Activated naive CD4-positive, alpha-beta T cell treated with anti-CD3 and anti-CD28 coated beads, Interleukin-2, amount 10 ng/mL, durations not matched to agents 7 days and 5 days (primary cell): ENCODE measurements around the gene PRKAG2.

Experiments
- CTCF ChIA-PET: fragments of 350-600 bp; sonication (Branson Sonifier 250); formaldehyde crosslinking; loops from one replicate; lab custom pipeline; 2021; ENCODE audit warnings: antibody characterized with exemption; lab: Charles Lee
- DNase-seq: peaks from one replicate; pipeline ENCODE4 v3.0.0-alpha.2; 2020
- H3K27ac Mint-ChIP-seq: one replicate; pipeline ENCODE4 v1.8.0; 2021; ENCODE audit warnings: mild to moderate bottlenecking, moderate library complexity, mixed read lengths
- H3K27me3 Mint-ChIP-seq: one replicate; pipeline ENCODE4 v1.8.0; 2021; ENCODE audit warnings: mild to moderate bottlenecking, mixed read lengths
- H3K36me3 Mint-ChIP-seq: one replicate; pipeline ENCODE4 v1.8.0; 2021; ENCODE audit warnings: mixed read lengths
- H3K4me1 Mint-ChIP-seq: one replicate; pipeline ENCODE4 v1.8.0; 2021; ENCODE audit warnings: mixed read lengths
- H3K4me3 Mint-ChIP-seq: one replicate; pipeline ENCODE4 v1.8.0; 2021; ENCODE audit warnings: mild to moderate bottlenecking, moderate library complexity, mixed read lengths
- H3K9me3 Mint-ChIP-seq: one replicate; pipeline ENCODE4 v1.8.0; 2021; ENCODE audit warnings: mixed read lengths

PRKAG2 gene

DNA sequence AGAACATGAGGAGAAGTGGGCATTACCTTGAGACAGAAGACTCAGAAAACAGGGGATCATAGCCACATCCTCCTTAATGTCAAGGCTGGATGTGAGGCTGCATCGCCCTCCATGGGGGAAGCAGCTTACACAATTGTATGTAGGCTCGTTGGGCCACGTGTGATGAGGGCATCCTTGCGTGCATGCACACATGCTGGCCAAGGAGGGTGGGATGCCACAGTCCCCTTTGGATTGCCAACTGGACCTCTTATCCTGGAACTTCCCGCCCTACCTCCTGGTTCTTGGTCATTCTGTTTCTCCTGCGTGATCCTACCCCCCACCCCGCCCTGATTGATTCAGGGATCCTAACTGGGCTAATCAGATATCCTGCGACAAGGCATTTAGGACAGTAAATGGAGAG lies 102.0 kb downstream of the PRKAG2 start:
- no peak overlapping the region for H3K4me3 Mint-ChIP-seq
- no peaks in the 10 kb centered on the region for H3K27me3 Mint-ChIP-seq
- H3K36me3 Mint-ChIP-seq, result peaks cover 9% of the 10 kb centered on the region
- DNase-seq, result no peak
- no peak overlapping the region for H3K27ac Mint-ChIP-seq
- CTCF ChIA-PET, result interaction anchor here (9.1 kb wide), 1 partner anchor 8 kb away, joined by 82 read pairs; no protein-coding TSS in a partner anchor
- no peaks in the 10 kb centered on the region for H3K9me3 Mint-ChIP-seq
- peaks cover 21% of the 10 kb centered on the region for H3K4me1 Mint-ChIP-seq

DNA sequence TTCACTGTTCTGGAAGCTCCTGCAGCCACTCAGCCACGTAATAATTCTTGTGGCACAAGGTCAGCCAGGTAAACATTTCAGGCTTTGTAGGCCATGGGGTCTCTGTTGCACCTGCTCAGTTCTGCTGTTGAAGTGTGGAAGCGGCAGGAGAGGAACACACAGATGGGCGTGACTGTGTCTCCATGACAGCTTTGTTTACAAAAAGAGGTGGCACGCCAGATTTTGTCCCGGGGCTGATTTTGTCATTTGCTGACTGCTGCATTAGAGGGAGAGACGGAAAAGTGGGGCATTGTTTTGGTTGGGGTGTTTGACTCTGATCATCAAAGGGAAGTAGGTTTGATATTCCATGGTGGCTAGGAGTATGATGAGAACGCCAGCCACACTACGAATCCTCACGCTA lies 103.1 kb downstream of the PRKAG2 start:
- CTCF ChIA-PET, result interaction anchor here (0.8 to 9.1 kb wide), 2 partner anchors 9 to 14 kb away, joined by 3 to 82 read pairs; no protein-coding TSS in a partner anchor
- Mint-ChIP-seq H3K4me1 (peaks cover 32% of the 10 kb centered on the region), H3K36me3 (peaks cover 9% of the 10 kb centered on the region), H3K27ac (no peak overlapping the region), H3K9me3 (no peaks in the 10 kb centered on the region), H3K4me3 (no peak overlapping the region), H3K27me3 (no peaks in the 10 kb centered on the region)
- DNase-seq, result no peak

DNA sequence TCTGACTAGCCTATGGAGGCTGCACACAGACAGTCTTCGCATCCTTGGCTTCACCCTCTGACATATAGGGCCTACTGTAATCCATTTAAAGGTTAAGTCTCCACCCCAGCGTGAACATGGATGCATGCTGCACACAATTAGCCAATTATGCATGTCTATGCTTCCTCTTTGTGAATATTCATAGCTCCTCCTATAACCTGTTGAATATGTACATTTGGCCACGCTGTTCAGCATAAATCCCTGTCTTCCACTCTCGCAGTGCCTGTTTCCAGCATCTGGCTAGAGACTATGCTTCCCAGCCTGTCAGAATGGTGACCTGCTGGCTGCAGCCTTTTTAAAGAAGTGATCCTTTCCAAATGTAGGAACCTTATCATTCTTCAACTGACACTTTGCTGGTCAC lies 106.7 kb downstream of the PRKAG2 start:
- CTCF ChIA-PET, result interaction anchor here (5.0 to 9.1 kb wide), 2 partner anchors 12 to 13 kb away, joined by 41 to 82 read pairs; no protein-coding TSS in a partner anchor
- Mint-ChIP-seq H3K27me3 (no peaks in the 10 kb centered on the region), H3K27ac (peak overlapping the region; percentile 98), H3K4me3 (peak overlapping the region; percentile 64), H3K9me3 (peaks cover 3% of the 10 kb centered on the region), H3K36me3 (peaks cover 17% of the 10 kb centered on the region), H3K4me1 (peaks cover 59% of the 10 kb centered on the region)
- no peak for DNase-seq

DNA sequence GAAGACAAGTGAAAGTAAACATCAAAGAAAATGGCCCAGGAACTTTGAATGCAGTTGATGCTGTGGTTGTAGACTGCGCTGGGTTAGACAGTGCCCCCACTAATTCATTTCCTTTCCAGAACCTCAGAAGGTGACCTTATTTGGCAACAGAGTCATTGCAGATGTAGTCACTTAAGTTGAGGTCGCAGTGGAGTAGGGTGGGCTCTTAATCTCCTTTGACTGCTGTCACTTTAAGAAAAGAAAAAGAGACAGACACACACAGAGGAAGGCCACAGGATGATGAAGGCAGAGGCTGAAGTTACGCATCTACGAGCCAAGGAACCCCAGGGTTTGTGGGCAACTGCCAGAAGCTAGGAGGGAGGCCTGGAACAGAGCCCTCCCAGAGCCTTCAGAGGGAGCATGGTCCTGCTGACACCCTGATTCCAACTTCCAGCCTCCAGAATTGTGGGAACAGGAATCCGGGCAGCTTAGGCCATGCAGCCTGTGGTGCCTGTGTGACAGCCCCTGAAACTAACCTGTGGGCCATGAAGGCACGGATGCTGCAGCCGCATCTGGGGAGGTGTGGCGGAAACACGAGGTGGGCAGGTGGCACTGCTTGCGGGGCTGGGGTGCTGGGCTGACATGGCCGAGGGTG lies 107.6 kb downstream of the PRKAG2 start:
- H3K4me3 Mint-ChIP-seq, result peak overlapping the region; percentile 64
- H3K36me3 Mint-ChIP-seq, result peaks cover 22% of the 10 kb centered on the region
- peak; percentile 68 for DNase-seq
- CTCF ChIA-PET, result interaction anchor here (1.6 to 9.1 kb wide), 3 partner anchors 11 to 15 kb away, joined by 4 to 82 read pairs (median 41); no protein-coding TSS in a partner anchor
- no peaks in the 10 kb centered on the region for H3K27me3 Mint-ChIP-seq
- peaks cover 8% of the 10 kb centered on the region for H3K9me3 Mint-ChIP-seq
- H3K27ac Mint-ChIP-seq, result peak overlapping the region; percentile 98
- H3K4me1 Mint-ChIP-seq, result peaks cover 62% of the 10 kb centered on the region

DNA sequence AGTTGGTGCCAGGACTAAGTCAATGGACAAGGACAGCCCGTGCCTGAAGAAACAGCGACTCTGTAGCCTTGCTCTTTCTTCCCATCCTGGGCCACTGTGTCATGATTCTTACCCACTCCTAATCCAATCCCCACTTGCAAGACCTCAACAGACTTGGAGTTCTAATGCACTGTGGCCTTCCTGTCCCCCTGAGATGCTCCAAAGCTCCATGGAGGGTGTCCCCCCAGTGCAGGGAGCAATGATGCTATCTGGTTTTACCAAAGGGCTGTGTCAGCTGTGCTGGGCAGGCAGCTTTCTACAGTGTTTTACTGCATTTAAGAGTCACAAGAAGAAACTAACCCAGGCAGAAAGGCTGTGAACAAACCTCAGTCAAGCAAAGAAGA lies 108.1 kb downstream of the PRKAG2 start:
- DNase-seq, result no peak
- Mint-ChIP-seq H3K9me3 (peaks cover 8% of the 10 kb centered on the region), H3K27ac (peak overlapping the region; percentile 98), H3K36me3 (peaks cover 22% of the 10 kb centered on the region), H3K4me1 (peaks cover 62% of the 10 kb centered on the region), H3K4me3 (peak overlapping the region; percentile 64), H3K27me3 (no peaks in the 10 kb centered on the region)
- CTCF ChIA-PET, result interaction anchor here (1.2 to 9.1 kb wide), 4 partner anchors 10 to 63 kb away, joined by 3 to 82 read pairs (median 22); no protein-coding TSS in a partner anchor

DNA sequence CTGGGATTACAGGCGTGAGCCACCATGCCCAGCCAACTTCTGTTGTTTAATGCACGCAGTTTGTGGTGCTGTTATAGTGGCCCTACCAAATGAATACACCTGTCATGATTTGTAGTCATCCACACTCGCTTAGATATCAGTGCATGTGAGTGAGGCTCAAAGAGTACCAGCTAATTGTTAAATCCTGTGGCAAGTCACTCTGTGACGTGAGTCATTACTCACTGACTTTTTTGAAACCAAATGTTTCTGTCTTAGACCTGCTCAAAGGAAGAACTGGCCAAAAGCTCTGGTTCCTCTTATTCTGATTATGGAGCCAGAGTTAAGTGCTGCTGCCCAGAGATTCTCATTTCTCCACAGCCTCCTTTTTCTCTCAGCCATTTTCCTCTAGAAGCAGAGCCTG lies 109.4 kb downstream of the PRKAG2 start:
- CTCF ChIA-PET, result interaction anchor here (1.2 to 9.1 kb wide), 3 partner anchors 9 to 61 kb away, joined by 3 to 82 read pairs (median 41); no protein-coding TSS in a partner anchor
- Mint-ChIP-seq H3K9me3 (peaks cover 8% of the 10 kb centered on the region), H3K4me1 (peaks cover 62% of the 10 kb centered on the region), H3K27ac (peak overlapping the region; percentile 98), H3K36me3 (peaks cover 22% of the 10 kb centered on the region), H3K27me3 (no peaks in the 10 kb centered on the region), H3K4me3 (no peak overlapping the region)
- no peak for DNase-seq

DNA sequence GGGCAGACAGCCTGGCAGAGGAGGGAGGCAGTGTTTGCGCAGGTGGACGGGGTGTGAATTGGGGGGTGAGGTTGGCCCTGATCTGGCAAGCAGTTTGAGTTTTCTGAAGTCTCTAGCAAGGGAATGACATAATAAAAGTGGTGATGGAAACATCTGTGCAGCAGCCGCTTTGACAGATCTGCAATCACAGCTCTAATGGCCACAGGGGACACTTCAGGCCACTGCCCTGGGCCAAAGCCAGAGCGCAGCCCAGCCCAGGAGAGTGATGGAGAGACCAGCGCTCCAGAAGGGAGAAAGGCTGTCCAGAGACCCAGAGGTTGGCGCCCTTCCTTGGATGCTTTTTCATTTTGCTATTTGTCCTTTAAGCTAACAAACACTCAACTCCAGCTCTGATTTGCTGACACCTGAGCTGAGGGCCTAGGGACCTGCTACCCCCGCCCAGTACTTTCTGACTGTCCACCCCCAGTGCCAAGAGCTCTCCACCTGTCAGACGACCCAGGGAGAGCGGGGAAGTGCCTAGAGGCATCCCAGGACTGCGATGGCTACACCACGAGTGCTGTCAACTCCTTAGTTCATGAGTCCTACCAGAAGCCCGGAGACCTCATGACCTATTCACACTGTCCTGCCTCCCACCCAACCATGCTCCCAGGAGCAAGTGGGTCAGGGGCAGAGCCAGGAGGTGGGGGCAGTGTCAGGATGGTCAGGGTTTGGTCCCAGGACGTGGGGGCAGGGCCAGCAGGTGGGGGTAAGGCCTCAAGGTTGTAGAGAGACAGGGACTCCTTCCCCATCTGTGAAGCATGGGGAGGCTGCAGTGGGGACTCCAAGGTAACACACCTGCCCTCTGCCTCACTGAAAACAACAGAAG lies 112.6 kb downstream of the PRKAG2 start:
- Mint-ChIP-seq H3K4me1 (peaks cover 37% of the 10 kb centered on the region), H3K27ac (no peak overlapping the region), H3K36me3 (peaks cover 12% of the 10 kb centered on the region), H3K27me3 (peaks cover 3% of the 10 kb centered on the region), H3K9me3 (peaks cover 8% of the 10 kb centered on the region), H3K4me3 (no peak overlapping the region)
- CTCF ChIA-PET, result interaction anchor here (1.3 kb wide), 1 partner anchor 193 kb away, joined by 3 read pairs; no protein-coding TSS in a partner anchor
- DNase-seq, result no peak

DNA sequence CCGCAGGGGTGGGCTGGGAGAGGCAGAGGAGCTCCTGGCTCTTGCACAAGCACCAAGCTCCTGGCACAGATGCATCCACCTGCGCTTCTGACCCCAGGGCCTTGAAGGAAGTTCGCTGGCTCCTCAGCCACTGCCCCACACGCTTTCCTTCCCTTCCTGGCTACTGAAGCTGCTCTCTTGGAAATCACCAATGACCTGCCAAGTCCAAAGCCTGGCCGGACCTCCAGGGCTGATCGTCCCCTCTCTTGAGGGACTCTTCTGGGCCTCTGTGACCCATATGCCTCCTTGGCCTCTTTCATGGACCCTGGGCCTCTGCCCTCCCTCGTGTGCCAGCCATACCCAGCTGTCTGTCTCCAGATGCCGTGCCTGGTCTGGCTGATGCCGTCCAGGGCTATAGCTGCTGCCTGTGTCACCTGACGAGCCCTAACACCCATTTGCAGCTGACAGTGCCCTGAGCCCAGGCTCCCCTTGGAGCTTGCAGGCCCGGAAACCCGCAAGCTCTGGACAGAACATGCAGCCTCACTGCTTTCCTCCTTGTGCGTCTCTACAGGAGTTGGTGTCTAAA lies 113.4 kb downstream of the PRKAG2 start:
- Mint-ChIP-seq H3K27me3 (peaks cover 4% of the 10 kb centered on the region), H3K27ac (no peak overlapping the region), H3K4me3 (no peak overlapping the region), H3K9me3 (peaks cover 8% of the 10 kb centered on the region), H3K4me1 (peaks cover 29% of the 10 kb centered on the region), H3K36me3 (peaks cover 12% of the 10 kb centered on the region)
- no peak for DNase-seq
- CTCF ChIA-PET, result interaction anchor here (0.6 to 1.3 kb wide), 3 partner anchors 9 to 192 kb away, joined by 3 read pairs; no protein-coding TSS in a partner anchor

DNA sequence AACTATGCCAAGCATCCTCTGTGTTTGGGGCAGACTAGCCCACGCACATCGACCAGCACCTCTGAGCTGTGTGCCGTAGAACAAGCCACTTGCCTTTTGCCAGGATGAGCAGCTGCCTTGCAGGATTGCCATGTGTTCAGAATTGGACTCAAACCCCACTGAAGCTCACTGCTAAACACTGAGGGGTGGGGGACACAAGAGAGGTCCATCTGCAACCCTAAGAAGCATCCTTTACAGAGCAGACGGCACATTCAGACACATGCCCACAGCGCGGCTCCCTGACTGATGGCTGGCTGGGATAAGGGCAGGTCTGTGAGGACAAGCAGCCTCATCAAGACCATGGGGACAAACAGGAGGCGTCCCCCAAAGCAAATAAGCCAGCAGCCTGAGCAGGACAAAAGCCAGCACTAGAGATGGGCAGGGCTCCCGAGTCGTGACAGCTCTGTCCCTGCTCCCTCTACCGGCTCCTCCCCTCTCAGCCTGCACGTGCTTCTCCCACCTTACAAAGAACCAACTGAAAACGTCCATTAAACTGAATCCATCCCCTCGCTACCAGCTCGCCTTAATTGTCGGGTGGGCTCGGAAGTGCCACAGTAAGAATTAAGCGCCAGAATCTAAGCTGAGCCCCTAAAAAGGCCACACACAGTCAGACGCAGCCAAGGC lies 114.2 kb downstream of the PRKAG2 start:
- H3K4me3 Mint-ChIP-seq, result no peak overlapping the region
- H3K36me3 Mint-ChIP-seq, result peaks cover 12% of the 10 kb centered on the region
- CTCF ChIA-PET, result interaction anchor here (0.8 to 1.3 kb wide), 5 partner anchors 8 to 194 kb away, joined by 3 read pairs; no protein-coding TSS in a partner anchor
- H3K27me3 Mint-ChIP-seq, result peaks cover 4% of the 10 kb centered on the region
- H3K9me3 Mint-ChIP-seq, result peaks cover 8% of the 10 kb centered on the region
- H3K4me1 Mint-ChIP-seq, result peaks cover 21% of the 10 kb centered on the region
- no peak overlapping the region for H3K27ac Mint-ChIP-seq
- no peak for DNase-seq

DNA sequence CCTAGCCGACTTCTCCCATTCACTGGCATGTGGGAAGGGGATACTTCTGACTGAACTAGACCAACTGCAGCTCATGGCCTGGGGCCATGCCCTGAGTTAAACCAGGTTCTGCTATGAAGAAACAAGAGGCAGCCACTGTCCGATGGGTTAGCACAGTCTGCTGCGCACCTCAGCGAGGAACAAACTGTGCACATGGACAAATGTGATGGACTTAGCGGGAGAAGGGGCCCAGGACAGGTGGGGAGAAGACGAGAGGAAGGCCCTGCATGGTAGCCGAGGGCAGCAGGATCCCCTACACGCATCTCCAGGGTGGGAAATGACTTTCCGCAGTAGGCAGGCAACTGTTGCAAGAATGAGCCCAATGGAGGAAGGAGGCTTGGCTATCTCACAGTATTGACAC lies 115.0 kb downstream of the PRKAG2 start:
- CTCF ChIA-PET, result interaction anchor here (0.8 to 1.4 kb wide), 4 partner anchors 17 to 393 kb away, joined by 3 to 4 read pairs (median 3); no protein-coding TSS in a partner anchor
- no peak overlapping the region for H3K4me3 Mint-ChIP-seq
- no peak for DNase-seq
- H3K9me3 Mint-ChIP-seq, result peaks cover 8% of the 10 kb centered on the region
- no peak overlapping the region for H3K27ac Mint-ChIP-seq
- H3K27me3 Mint-ChIP-seq, result peaks cover 4% of the 10 kb centered on the region
- H3K36me3 Mint-ChIP-seq, result peaks cover 9% of the 10 kb centered on the region
- H3K4me1 Mint-ChIP-seq, result peaks cover 19% of the 10 kb centered on the region

DNA sequence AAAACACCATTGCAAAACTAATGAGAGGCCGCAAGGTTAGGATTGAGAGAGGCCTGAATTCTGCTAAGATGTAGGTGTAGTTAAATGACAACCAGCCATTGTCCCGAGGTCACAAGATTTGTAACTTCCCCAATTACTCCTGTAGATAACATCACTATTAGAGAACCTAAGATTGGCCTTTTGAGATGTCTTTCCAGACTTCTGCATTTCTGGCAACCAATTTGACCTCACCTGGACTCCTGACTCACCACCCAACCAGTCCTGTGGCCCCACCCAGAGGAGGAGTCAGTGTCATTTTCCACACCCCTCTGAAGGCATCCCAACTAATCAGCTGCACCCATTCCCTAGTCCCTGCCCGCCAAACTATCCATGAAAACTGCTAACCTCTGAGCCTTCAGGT lies 115.7 kb downstream of the PRKAG2 start:
- CTCF ChIA-PET, result interaction anchor here (0.9 to 4.1 kb wide), 6 partner anchors 17 to 393 kb away, joined by 3 to 33 read pairs (median 4); no protein-coding TSS in a partner anchor
- Mint-ChIP-seq H3K9me3 (peaks cover 8% of the 10 kb centered on the region), H3K27me3 (peaks cover 4% of the 10 kb centered on the region), H3K4me3 (no peak overlapping the region), H3K36me3 (peaks cover 8% of the 10 kb centered on the region), H3K4me1 (peaks cover 20% of the 10 kb centered on the region), H3K27ac (no peak overlapping the region)
- no peak for DNase-seq

DNA sequence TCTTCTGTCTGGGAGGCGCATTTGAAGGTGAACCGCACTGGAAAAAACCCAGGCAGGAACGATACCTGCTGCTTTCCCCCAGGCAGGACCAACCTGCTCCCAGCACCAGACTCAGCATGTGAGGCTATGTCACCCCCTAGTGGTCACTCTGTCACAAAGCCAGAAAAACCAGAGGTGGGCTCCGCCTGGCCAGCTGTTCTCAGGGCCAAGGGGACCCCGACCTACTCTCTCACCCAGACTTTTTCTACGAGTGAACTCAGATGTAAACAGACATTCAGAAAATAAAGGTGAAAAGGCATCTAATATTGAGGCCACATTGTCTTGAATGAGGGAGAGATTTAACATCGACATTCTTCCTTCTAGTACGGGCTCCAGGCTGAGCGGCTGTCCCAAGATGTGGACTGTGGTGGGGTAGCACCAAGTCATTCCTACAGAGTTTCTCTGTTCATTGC lies 117.3 kb downstream of the PRKAG2 start:
- Mint-ChIP-seq H3K36me3 (peaks cover 2% of the 10 kb centered on the region), H3K9me3 (no peaks in the 10 kb centered on the region), H3K27me3 (peaks cover 4% of the 10 kb centered on the region), H3K27ac (no peak overlapping the region), H3K4me1 (peaks cover 25% of the 10 kb centered on the region), H3K4me3 (no peak overlapping the region)
- DNase-seq, result peak; percentile 73
- CTCF ChIA-PET, result interaction anchor here (0.6 to 5.0 kb wide), 23 partner anchors 10 to 835 kb away, joined by 3 to 41 read pairs (median 4); partner anchors contain the start of gene RHEB
